Fibroblast of the aortic adventitia (primary cell): ENCODE data around the gene TMEM128. TPM values are rescaled to one million over a fixed set of nuclear protein-coding genes. Genes with fewer than 3 reads are reported as not detected.
"Not testable (repeated sequence)": the region's sequence is repeated elsewhere in the genome, so short reads cannot be mapped to it uniquely, and the experiment has no call there.

ENCODE experiments used
- DNase-seq: peaks from one replicate; pipeline ENCODE4 v3.0.0-alpha.2; 2010; ENCODE audit warnings: low read depth
- H3K4me3 ChIP-seq: 2 replicates; pipeline ENCODE4 v1.5.1; 2011; ENCODE audit warnings: low read depth, mild to moderate bottlenecking, control low read depth, low read length, moderate library complexity
- total RNA-seq: library from RNA; depleted of rRNA; stranded (reverse); fragments of >200 nt; gene quantifications from 2 replicates; pipeline ENCODE4 v1.2.3, GENCODE V29; 2012; ENCODE audit warnings: low replicate concordance
- TF ChIP-seq, protein P1 (sequence below): IDR thresholded peaks from 2 replicates; pipeline ENCODE4 v1.5.1; 2011; ENCODE audit warnings: mild to moderate bottlenecking, low read length, control low read depth, inconsistent platforms; ENCODE audit not compliant: insufficient read depth

The TMEM128 gene
- total RNA-seq, 1 donor: 28.7 TPM

DNA sequence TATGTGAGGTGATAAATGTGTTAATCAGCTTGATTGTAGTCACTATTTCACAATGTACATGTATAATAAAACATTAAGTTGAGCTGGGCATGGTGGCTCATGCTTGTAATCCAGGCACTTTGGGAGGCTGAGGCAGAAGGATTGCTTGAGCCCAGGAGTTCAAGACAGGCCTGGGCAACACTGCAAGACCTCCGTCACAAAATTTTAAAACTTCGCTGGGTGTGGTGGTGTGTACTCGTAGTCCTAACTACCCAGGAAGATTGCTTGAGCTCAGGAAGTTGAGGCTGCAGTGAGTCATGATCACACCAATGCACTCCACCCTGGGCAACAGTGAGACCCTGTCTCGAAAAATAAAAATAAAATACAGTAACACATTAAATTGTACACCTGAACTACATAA lies 21.8 kb upstream of the TMEM128 start:
- no peak for DNase-seq
- no peak overlapping the region for H3K4me3 ChIP-seq
- TF ChIP-seq, protein P1, sequence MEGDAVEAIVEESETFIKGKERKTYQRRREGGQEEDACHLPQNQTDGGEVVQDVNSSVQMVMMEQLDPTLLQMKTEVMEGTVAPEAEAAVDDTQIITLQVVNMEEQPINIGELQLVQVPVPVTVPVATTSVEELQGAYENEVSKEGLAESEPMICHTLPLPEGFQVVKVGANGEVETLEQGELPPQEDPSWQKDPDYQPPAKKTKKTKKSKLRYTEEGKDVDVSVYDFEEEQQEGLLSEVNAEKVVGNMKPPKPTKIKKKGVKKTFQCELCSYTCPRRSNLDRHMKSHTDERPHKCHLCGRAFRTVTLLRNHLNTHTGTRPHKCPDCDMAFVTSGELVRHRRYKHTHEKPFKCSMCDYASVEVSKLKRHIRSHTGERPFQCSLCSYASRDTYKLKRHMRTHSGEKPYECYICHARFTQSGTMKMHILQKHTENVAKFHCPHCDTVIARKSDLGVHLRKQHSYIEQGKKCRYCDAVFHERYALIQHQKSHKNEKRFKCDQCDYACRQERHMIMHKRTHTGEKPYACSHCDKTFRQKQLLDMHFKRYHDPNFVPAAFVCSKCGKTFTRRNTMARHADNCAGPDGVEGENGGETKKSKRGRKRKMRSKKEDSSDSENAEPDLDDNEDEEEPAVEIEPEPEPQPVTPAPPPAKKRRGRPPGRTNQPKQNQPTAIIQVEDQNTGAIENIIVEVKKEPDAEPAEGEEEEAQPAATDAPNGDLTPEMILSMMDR: no peak

DNA sequence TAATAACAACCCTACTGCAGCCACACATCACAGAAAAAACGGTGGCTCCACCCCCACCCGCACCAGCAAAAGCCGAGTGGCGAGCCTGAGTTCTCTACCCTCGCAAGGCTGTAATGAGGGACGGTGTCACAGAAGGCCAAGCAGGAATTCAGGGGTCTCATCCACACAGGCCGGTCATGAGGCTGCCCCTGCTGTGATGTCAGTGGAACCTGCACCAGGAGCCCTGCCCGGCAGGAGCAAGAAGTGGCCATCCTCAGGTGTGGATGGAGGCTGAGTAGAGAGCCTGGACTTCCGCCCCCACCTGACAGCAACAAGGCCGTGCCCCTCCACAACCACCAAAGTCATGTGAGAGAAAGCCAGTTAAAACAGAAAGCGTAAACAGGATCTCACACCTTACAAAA lies 21.3 kb upstream of the TMEM128 start:
- DNase-seq: no peak
- TF ChIP-seq, protein P1: no peak
- H3K4me3 ChIP-seq: no peak overlapping the region

DNA sequence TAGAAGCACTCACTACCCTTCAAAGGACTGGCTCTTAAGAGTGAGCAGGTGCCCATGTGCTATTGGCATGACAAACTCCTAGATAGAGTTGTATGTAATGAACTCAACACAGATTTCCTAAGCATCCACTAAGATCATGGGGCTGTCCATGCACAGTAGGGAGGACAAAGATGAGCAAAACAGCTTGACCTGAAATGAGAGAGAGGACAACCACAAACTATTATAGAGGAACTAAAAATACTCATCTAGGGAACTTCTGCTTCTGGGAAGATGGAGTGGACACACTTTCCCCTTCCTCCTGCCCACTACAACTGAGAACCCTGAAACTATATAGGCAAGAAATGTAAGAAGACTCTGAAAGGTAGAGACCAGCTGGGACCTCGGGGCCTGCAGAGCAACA lies 20.8 kb upstream of the TMEM128 start:
- DNase-seq: no peak
- TF ChIP-seq, protein P1: no peak
- no peak overlapping the region for H3K4me3 ChIP-seq

DNA sequence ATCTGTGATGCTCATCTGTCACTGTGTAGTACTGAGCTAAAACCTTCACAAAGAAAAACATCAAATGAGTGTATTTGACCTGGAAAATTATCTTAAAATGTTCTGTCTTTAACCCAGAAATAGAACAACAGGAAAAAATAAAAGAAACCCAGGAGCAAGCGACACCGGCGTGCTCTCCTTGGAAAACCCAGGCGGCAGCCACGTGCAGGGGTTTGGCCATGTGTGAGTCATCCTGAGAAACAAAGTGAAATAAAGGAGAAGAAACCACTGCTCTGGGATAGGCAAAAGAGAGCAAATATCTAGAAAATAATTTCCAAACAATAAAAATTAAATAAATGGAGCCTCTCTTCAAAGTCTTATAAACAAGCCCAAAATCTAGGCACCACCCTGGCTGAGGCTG lies 20.0 kb upstream of the TMEM128 start:
- H3K4me3 ChIP-seq: no peak overlapping the region
- DNase-seq: no peak
- TF ChIP-seq, protein P1: no peak

DNA sequence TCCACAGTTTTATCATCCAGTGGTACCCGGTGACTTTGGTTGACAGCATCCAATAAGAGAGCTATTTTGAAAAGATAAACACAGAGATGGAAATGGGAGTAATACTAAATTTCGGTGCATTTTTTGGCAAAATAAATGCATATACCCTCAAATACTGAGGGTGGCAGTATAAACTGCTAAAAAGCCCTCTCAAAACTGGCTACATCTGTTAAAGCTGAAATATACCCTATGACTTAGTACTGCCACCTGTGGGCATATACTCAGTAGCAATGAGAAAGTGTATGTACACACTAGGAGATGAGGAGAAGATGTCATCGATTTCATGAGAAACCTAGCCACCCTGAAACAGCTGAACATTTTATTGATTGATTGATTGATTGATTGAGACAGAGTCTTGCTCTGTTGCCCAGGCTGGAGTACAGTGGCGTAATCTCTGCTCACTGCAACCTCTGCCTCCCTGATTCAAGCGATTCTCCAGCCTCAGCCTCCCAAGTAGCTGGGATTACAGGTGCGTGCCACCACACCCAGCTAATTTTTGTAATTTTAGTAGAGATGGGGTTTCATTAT lies 12.2 kb upstream of the TMEM128 start:
- H3K4me3 ChIP-seq: no peak overlapping the region
- TF ChIP-seq, protein P1: peak; percentile 50
- DNase-seq: peak; percentile 74

DNA sequence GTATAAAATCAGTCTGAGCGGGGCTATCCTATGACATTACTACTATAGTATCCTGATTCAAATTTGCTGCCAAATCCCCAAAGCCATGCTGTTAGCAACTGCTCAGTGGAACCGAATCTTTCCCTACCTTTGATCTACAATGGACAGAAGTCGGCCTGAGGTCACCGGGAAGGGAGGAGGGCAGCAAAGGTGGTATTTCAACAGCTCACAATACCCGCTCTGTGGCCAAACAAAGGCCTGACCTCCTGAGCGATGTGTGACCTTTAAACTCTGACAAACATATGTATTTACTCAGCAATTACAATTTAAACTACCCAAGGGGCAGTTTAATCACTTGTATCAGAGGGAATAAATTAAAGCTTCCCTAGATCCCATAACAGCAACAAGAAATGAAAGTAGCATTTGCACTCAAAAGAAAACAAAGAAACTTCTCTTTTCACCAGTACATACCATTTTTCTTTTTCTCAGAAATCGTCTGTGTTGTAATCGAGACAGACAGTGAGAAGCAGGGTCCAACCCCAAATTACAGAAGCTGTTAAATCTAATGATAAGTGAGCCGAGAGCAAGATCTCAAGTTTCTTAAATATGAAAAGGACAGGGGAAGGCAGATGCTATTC lies 11.6 kb upstream of the TMEM128 start:
- H3K4me3 ChIP-seq: no peak overlapping the region
- DNase-seq: no peak
- TF ChIP-seq, protein P1: no peak

DNA sequence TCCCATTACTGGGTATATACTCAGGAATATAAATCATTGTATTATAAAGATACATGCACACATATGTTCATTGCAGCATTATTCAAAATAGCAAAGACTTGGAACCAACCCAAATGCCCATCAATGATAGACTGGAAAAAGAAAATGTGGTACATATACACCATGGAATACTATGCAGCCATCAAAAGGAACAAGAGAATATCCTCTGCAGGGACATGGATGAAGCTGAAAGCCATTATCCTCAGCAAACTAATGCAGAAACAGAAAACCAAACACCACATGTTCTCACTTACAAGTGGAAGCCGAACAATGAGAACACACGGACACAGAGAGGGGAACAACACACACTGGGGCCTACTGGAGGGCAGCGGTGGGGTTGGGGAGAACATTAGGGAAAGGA lies 9.7 kb upstream of the TMEM128 start:
- DNase-seq, H3K4me3 ChIP-seq: not testable (repeated sequence)
